Left ventricle myocardium inferior (tissue), 1 donor: Measurements from ENCODE around the gene LTV1. TPM values are rescaled to one million over a fixed set of nuclear protein-coding genes. Genes with fewer than 3 reads are reported as not detected.

Source experiments
- DNase-seq: peaks from one replicate; pipeline ENCODE4 v3.0.0-alpha.2; 2020
- H3K27ac ChIP-seq: fragments of 200-600 bp; replicated peaks from 2 replicates; pipeline ENCODE4 v1.8.0; 2021
- H3K27me3 ChIP-seq: fragments of 200-600 bp; 2 replicates; pipeline ENCODE4 v1.8.0; 2021; ENCODE audit warnings: low read depth
- H3K36me3 ChIP-seq: fragments of 200-600 bp; 2 replicates; pipeline ENCODE4 v1.8.0; 2021
- H3K4me1 ChIP-seq: fragments of 200-600 bp; 2 replicates; pipeline ENCODE4 v1.8.0; 2021
- H3K4me3 ChIP-seq: fragments of 200-600 bp; 2 replicates; pipeline ENCODE4 v1.8.0; 2021; ENCODE audit warnings: mild to moderate bottlenecking, moderate library complexity
- H3K9me3 ChIP-seq: fragments of 200-600 bp; replicated peaks from 2 replicates; pipeline ENCODE4 v1.8.0; 2021
- CTCF ChIP-seq: fragments of 200-600 bp; IDR thresholded peaks from 2 replicates; pipeline ENCODE4 v1.8.0; 2021; ENCODE audit warnings: antibody characterized with exemption, mild to moderate bottlenecking, borderline replicate concordance
- intact Hi-C: fragments of 100-400 bp; cut with micrococcal nuclease; formaldehyde crosslinking; loops from one replicate; pipeline ENCODE4 v1.11.0; 2022
- total RNA-seq: library from RNA; stranded (reverse); fragmentation: NEBNext Ultra II Directional; extraction: Animal tissue kit (Norgen Biotek cat#: 25700); gene quantifications from one replicate; pipeline ENCODE4 v1.2.1, GENCODE V29; 2021
- donor health status: DM: no; HTN: yes; CAD: no; lungs with severe emphysema.

Gene LTV1
- total RNA-seq, 1 donor from 2014 or later = 12.9 TPM

DNA sequence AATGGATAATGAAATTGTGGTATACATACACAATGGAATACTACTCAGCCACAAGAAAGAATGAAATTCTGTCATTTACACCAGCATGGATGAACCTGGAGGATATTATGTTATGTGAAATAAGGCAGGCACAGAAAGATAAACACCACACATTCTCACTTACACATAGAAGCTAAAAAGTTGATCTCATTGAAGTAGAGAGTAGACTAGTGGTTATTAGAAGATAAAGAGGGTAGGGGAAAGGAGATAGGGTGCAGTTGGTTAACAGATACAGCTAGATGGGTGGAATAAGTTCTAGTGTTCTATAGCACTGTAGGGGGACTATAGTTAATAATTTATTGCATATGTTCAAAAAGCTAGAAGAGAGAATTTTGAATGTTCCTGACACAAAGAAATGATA is 25.5 kb upstream of the LTV1 start:
- H3K36me3 ChIP-seq = peaks cover 31% of the 10 kb centered on the region
- no peak for TF ChIP-seq CTCF

DNA sequence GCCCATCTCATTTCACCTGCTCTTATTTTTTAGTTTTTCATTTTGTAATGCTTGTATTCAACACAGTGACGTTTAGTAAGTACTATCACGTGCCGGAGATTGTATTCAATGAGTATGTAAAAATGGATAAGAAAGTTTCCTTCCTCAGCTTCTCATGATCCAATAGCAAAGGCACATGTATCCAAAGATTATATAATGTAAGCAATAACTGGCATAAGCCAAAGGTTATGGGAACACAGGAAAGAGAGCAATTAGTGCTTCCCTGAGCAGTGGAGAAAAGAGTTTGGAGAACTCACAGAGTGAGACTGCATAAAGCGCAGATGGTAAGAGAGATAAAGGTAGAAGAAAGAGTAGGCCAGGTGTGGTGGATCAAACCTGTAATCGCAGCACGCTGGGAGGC is 21.8 kb upstream of the LTV1 start:
- no peak for TF ChIP-seq CTCF
- no peaks in the 10 kb centered on the region for H3K9me3 ChIP-seq
- intact Hi-C loops = no loop called here
- peaks cover 30% of the 10 kb centered on the region for H3K36me3 ChIP-seq
- H3K27me3 ChIP-seq = no peaks in the 10 kb centered on the region
- no peak overlapping the region for H3K27ac ChIP-seq
- no peak for DNase-seq
- no peak overlapping the region for H3K4me3 ChIP-seq
- peaks cover 19% of the 10 kb centered on the region for H3K4me1 ChIP-seq

More for the DNA sequence above, 25.5 kb upstream of the LTV1 start:
- intact Hi-C loops = no loop called here
- Histone ChIP-seq H3K27ac (no peak overlapping the region), H3K4me1 (peaks cover 4% of the 10 kb centered on the region), H3K4me3 (no peak overlapping the region), H3K9me3 (no peaks in the 10 kb centered on the region), H3K27me3 (no peaks in the 10 kb centered on the region)
- DNase-seq = no peak

GRCh38 chr6:143822584-143823024 is 20.5 kb upstream of the LTV1 start:
- TF ChIP-seq CTCF = no peak
- H3K27ac ChIP-seq = peak overlapping the region; percentile 14
- no peaks in the 10 kb centered on the region for H3K9me3 ChIP-seq
- intact Hi-C loops = no loop called here
- peaks cover 24% of the 10 kb centered on the region for H3K36me3 ChIP-seq
- no peak for DNase-seq
- no peaks in the 10 kb centered on the region for H3K27me3 ChIP-seq
- H3K4me3 ChIP-seq = no peak overlapping the region
- H3K4me1 ChIP-seq = peaks cover 19% of the 10 kb centered on the region

- intact Hi-C loops = no loop called here
- TF ChIP-seq CTCF = no peak
- H3K4me3 ChIP-seq = no peak overlapping the region
- no peaks in the 10 kb centered on the region for H3K27me3 ChIP-seq
- H3K4me1 ChIP-seq = peaks cover 19% of the 10 kb centered on the region
- no peak for DNase-seq
- H3K27ac ChIP-seq = peak overlapping the region; percentile 14
- peaks cover 20% of the 10 kb centered on the region for H3K36me3 ChIP-seq
- H3K9me3 ChIP-seq = no peaks in the 10 kb centered on the region
Observed at GRCh38 chr6:143823548-143823947, 19.6 kb upstream of the LTV1 start.

DNA sequence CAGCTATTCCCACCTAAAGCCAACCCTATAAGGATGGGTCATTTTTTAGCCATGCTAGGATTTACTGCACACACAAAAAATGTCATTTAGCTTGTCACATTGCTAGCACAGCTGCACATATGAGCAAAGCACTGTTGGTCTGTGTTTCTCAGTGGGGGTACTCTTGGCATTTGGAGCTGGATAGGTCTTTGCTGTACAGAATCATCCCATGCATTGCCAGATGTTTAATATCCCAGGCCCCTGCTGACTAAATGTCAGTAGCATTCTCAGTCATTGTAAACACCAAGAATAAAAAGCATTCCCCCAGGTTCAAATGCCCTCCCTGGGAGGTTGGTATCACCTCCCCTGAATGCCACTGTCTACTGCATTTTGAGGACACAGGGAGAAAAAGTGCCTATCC is 14.6 kb upstream of the LTV1 start:
- no peak overlapping the region for H3K4me3 ChIP-seq
- TF ChIP-seq CTCF = no peak
- peaks cover 13% of the 10 kb centered on the region for H3K36me3 ChIP-seq
- H3K9me3 ChIP-seq = no peaks in the 10 kb centered on the region
- peaks cover 9% of the 10 kb centered on the region for H3K4me1 ChIP-seq
- H3K27ac ChIP-seq = no peak overlapping the region
- DNase-seq = no peak
- intact Hi-C loops = no loop called here
- H3K27me3 ChIP-seq = no peaks in the 10 kb centered on the region

DNA sequence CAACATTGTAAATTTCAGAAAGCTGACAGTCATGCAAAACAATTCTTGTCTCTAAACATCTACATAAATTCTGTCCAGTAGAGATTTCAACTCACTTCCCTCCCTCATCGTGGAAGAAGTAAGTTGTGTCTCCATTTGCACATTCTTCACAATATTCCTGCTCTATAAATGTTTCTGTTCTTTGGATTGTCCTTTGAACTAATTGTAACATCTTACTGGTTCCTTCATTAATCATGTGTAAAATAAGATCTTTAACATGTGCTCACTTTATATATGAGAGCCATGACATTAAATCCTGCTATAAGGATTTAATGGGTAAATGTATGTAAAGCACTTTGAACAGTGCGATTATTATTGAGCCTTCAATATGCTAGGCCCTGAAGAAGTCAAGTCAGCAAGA is 7.0 kb upstream of the LTV1 start:
- H3K9me3 ChIP-seq = no peaks in the 10 kb centered on the region
- intact Hi-C loops = no loop called here
- H3K27me3 ChIP-seq = no peaks in the 10 kb centered on the region
- no peak overlapping the region for H3K4me3 ChIP-seq
- H3K27ac ChIP-seq = no peak overlapping the region
- DNase-seq = no peak
- no peak for TF ChIP-seq CTCF
- no peaks in the 10 kb centered on the region for H3K4me1 ChIP-seq
- H3K36me3 ChIP-seq = no peaks in the 10 kb centered on the region
